Measurements from ENCODE around the gene SALL1. TPM values are rescaled to one million over a fixed set of nuclear protein-coding genes. Genes with fewer than 3 reads are reported as not detected.

The SALL1 gene
- total RNA-seq, 2 donors from 2014 or later: not detected

GRCh38 chr16:51163894-51164566 lies 13.0 kb upstream of the SALL1 start:
- Histone ChIP-seq H3K27me3 (replicated peaks; ENCODE audit: insufficient read depth) (no peaks in the 10 kb centered on the region), H3K36me3 (no peaks in the 10 kb centered on the region), H3K9me3 (no peaks in the 10 kb centered on the region), H3K4me1 (ENCODE audit: control insufficient read depth in 1 of 2, low read depth in 2 of 2) (no peaks in the 10 kb centered on the region), H3K4me3 (no peak overlapping the region), H3K27ac (no peak overlapping the region)
- no peak for ATAC-seq (ENCODE audit: insufficient number of reproducible peaks, low FRiP score, low read depth)
- DNase-seq (ENCODE audit: low spot score): no peak
- no peak for TF ChIP-seq CTCF (IDR thresholded peaks at IDR 0.05)

- Histone ChIP-seq H3K4me1 (ENCODE audit: control insufficient read depth in 1 of 2, low read depth in 2 of 2) (no peaks in the 10 kb centered on the region), H3K9me3 (no peaks in the 10 kb centered on the region), H3K36me3 (no peaks in the 10 kb centered on the region), H3K27me3 (replicated peaks; ENCODE audit: insufficient read depth) (no peaks in the 10 kb centered on the region), H3K27ac (no peak overlapping the region), H3K4me3 (no peak overlapping the region)
- ATAC-seq (ENCODE audit: insufficient number of reproducible peaks, low FRiP score, low read depth) (no peak), DNase-seq (ENCODE audit: low spot score) (no peak)
- TF ChIP-seq CTCF (IDR thresholded peaks at IDR 0.05): no peak
Observed at GRCh38 chr16:51163366-51163765, 12.3 kb upstream of the SALL1 start.

- H3K27ac ChIP-seq: no peak overlapping the region
- DNase-seq (ENCODE audit: low spot score) (no peak), ATAC-seq (ENCODE audit: insufficient number of reproducible peaks, low FRiP score, low read depth) (no peak)
- H3K27me3 ChIP-seq (replicated peaks; ENCODE audit: insufficient read depth): no peaks in the 10 kb centered on the region
- H3K4me1 ChIP-seq (ENCODE audit: control insufficient read depth in 1 of 2, low read depth in 2 of 2): no peaks in the 10 kb centered on the region
- no peaks in the 10 kb centered on the region for H3K36me3 ChIP-seq
- no peak for TF ChIP-seq CTCF (IDR thresholded peaks at IDR 0.05)
- no peak overlapping the region for H3K4me3 ChIP-seq
- no peaks in the 10 kb centered on the region for H3K9me3 ChIP-seq
Observed at GRCh38 chr16:51161440-51162195, 10.5 kb upstream of the SALL1 start.

GRCh38 chr16:51159865-51160264 lies 8.8 kb upstream of the SALL1 start:
- no peaks in the 10 kb centered on the region for H3K9me3 ChIP-seq
- no peak overlapping the region for H3K4me3 ChIP-seq
- no peak for TF ChIP-seq CTCF (IDR thresholded peaks at IDR 0.05)
- H3K36me3 ChIP-seq: no peaks in the 10 kb centered on the region
- no peak overlapping the region for H3K27ac ChIP-seq
- no peaks in the 10 kb centered on the region for H3K27me3 ChIP-seq (replicated peaks; ENCODE audit: insufficient read depth)
- DNase-seq (ENCODE audit: low spot score) (no peak), ATAC-seq (ENCODE audit: insufficient number of reproducible peaks, low FRiP score, low read depth) (no peak)
- H3K4me1 ChIP-seq (ENCODE audit: control insufficient read depth in 1 of 2, low read depth in 2 of 2): peaks cover 0 to 8% of the 10 kb centered on the region in 2 donors

GRCh38 chr16:51159296-51159695 lies 8.2 kb upstream of the SALL1 start:
- Histone ChIP-seq H3K27ac (no peak overlapping the region), H3K4me1 (ENCODE audit: control insufficient read depth in 1 of 2, low read depth in 2 of 2) (peaks cover 0 to 8% of the 10 kb centered on the region in 2 donors), H3K9me3 (no peaks in the 10 kb centered on the region), H3K27me3 (replicated peaks; ENCODE audit: insufficient read depth) (no peaks in the 10 kb centered on the region), H3K36me3 (no peaks in the 10 kb centered on the region), H3K4me3 (no peak overlapping the region)
- DNase-seq (ENCODE audit: low spot score) (no peak), ATAC-seq (ENCODE audit: insufficient number of reproducible peaks, low FRiP score, low read depth) (no peak)
- no peak for TF ChIP-seq CTCF (IDR thresholded peaks at IDR 0.05)
